ENCODE results near the gene ZNF821. TPM values are rescaled to one million over a fixed set of nuclear protein-coding genes. Genes with fewer than 3 reads are reported as not detected.

The ZNF821 gene
- total RNA-seq, 3 donors from 2014 or later (not counting 1 experiment from before 2014, with no cell fraction given) = 14.0 to 19.1 (median 18.2) TPM

DNA sequence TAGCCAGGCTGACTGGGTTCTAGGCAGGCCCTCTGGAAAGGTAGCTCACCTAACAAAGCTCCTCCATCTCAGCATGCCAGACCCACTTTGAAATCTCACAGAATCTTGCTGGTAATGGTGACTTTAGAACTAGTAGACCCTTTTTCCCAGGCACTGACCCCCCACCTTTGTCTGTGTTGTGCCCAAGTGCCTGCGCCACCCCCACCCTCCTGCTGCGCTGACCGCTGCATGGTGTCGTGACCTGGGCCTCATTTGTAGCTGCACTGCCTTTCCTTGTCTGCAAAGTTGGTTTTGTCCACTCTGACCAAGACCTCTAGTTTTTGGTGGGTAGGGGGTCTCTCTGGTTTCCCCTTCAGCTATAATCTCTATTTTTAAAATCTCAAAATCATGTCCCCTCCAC, 31.4 kb downstream of the ZNF821 start:
- Mint-ChIP-seq H3K4me1 (peaks cover 46 to 66% of the 10 kb centered on the region in 2 donors), H3K36me3 (peaks cover 7% of the 10 kb centered on the region), H3K27me3 (ENCODE audit: low read depth in 2 of 2) (no peaks in the 10 kb centered on the region), H3K9me3 (no peaks in the 10 kb centered on the region), H3K27ac (no peak overlapping the region), H3K4me3 (no peak overlapping the region)
- no peak for ATAC-seq
- no peak overlapping the region for H3K4me3 ChIP-seq (ENCODE audit: low read length)
- WGBS (ENCODE audit: insufficient coverage) = 98% methylated on average over 4 of the region's 4 CpGs
- no peak for DNase-seq
- peaks cover 25% of the 10 kb centered on the region for H3K4me1 ChIP-seq (ENCODE audit: control insufficient read depth, insufficient read depth, low read length)
- H3K36me3 ChIP-seq (ENCODE audit: control insufficient read depth, insufficient read depth, low read length) = peaks cover 45% of the 10 kb centered on the region
- TF ChIP-seq CTCF (IDR thresholded peaks at IDR 0.05) = no peak
- no peak overlapping the region for H3K27ac ChIP-seq (ENCODE audit: low read length)
- H3K9me3 ChIP-seq (ENCODE audit: control insufficient read depth, insufficient read depth, low read length) = no peaks in the 10 kb centered on the region
- intact Hi-C loops (cut with micrococcal nuclease) = no loop called here
- no peaks in the 10 kb centered on the region for H3K27me3 ChIP-seq (ENCODE audit: control insufficient read depth, insufficient read depth, low read length)

DNA sequence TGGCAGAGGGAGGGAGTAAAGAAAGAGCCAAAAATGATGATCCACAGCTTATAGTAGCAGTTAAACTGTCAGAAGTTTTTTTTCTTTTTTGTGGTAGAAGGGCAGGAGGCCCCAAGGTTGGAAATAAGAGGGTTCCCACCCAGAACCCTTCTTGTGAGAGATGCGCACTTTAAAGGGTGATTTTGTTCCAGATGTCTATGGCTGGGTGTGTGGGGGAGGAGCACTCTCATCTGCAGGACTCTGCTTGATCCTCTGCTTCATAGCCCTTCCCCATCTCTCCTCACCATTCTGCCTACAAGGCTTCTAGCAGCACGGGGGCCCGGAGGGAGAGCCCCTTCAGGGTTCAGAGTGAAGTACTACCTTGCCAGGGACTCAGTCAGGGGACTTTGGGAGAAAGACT, 31.8 kb downstream of the ZNF821 start:
- H3K27me3 Mint-ChIP-seq (ENCODE audit: low read depth in 2 of 2) = no peaks in the 10 kb centered on the region
- Histone ChIP-seq H3K36me3 (ENCODE audit: control insufficient read depth, insufficient read depth, low read length) (peaks cover 45% of the 10 kb centered on the region), H3K27me3 (ENCODE audit: control insufficient read depth, insufficient read depth, low read length) (no peaks in the 10 kb centered on the region), H3K27ac (ENCODE audit: low read length) (no peak overlapping the region), H3K4me3 (ENCODE audit: low read length) (no peak overlapping the region), H3K9me3 (ENCODE audit: control insufficient read depth, insufficient read depth, low read length) (no peaks in the 10 kb centered on the region), H3K4me1 (ENCODE audit: control insufficient read depth, insufficient read depth, low read length) (peaks cover 25% of the 10 kb centered on the region)
- no peak overlapping the region for H3K27ac Mint-ChIP-seq
- no peak for TF ChIP-seq CTCF (IDR thresholded peaks at IDR 0.05)
- ATAC-seq = no peak
- no peak overlapping the region for H3K4me3 Mint-ChIP-seq
- DNase-seq = no peak
- peaks cover 7% of the 10 kb centered on the region for H3K36me3 Mint-ChIP-seq
- intact Hi-C loops (cut with micrococcal nuclease) = no loop called here
- peaks cover 46 to 66% of the 10 kb centered on the region in 2 donors for H3K4me1 Mint-ChIP-seq
- no peaks in the 10 kb centered on the region for H3K9me3 Mint-ChIP-seq
- 77% methylated on average over 2 of the region's 3 CpGs for WGBS (ENCODE audit: insufficient coverage)

GRCh38 chr16:71851746-71852145, 32.2 kb downstream of the ZNF821 start:
- 94% methylated on average over 8 of the region's 8 CpGs for whole genome bisulfite sequencing (ENCODE audit: insufficient coverage)
- no peak overlapping the region for H3K4me3 ChIP-seq (ENCODE audit: low read length)
- no peak overlapping the region for H3K27ac ChIP-seq (ENCODE audit: low read length)
- H3K9me3 Mint-ChIP-seq = no peaks in the 10 kb centered on the region
- peaks cover 45% of the 10 kb centered on the region for H3K36me3 ChIP-seq (ENCODE audit: control insufficient read depth, insufficient read depth, low read length)
- H3K4me1 ChIP-seq (ENCODE audit: control insufficient read depth, insufficient read depth, low read length) = peaks cover 25% of the 10 kb centered on the region
- no peak overlapping the region for H3K27ac Mint-ChIP-seq
- no peak for TF ChIP-seq CTCF (IDR thresholded peaks at IDR 0.05)
- no peak for DNase-seq
- no peaks in the 10 kb centered on the region for H3K27me3 ChIP-seq (ENCODE audit: control insufficient read depth, insufficient read depth, low read length)
- intact Hi-C loops (cut with micrococcal nuclease) = no loop called here
- no peak for ATAC-seq
- peaks cover 7% of the 10 kb centered on the region for H3K36me3 Mint-ChIP-seq
- H3K27me3 Mint-ChIP-seq (ENCODE audit: low read depth in 2 of 2) = no peaks in the 10 kb centered on the region
- H3K9me3 ChIP-seq (ENCODE audit: control insufficient read depth, insufficient read depth, low read length) = no peaks in the 10 kb centered on the region
- peaks cover 46 to 66% of the 10 kb centered on the region in 2 donors for H3K4me1 Mint-ChIP-seq
- H3K4me3 Mint-ChIP-seq = no peak overlapping the region

- Histone ChIP-seq H3K27ac (ENCODE audit: low read length) (no peak overlapping the region), H3K4me3 (ENCODE audit: low read length) (no peak overlapping the region), H3K9me3 (ENCODE audit: control insufficient read depth, insufficient read depth, low read length) (no peaks in the 10 kb centered on the region), H3K4me1 (ENCODE audit: control insufficient read depth, insufficient read depth, low read length) (peaks cover 16% of the 10 kb centered on the region), H3K27me3 (ENCODE audit: control insufficient read depth, insufficient read depth, low read length) (no peaks in the 10 kb centered on the region), H3K36me3 (ENCODE audit: control insufficient read depth, insufficient read depth, low read length) (peaks cover 40% of the 10 kb centered on the region)
- Mint-ChIP-seq H3K9me3 (no peaks in the 10 kb centered on the region), H3K36me3 (peaks cover 7% of the 10 kb centered on the region), H3K4me3 (no peak overlapping the region), H3K27me3 (ENCODE audit: low read depth in 2 of 2) (no peaks in the 10 kb centered on the region), H3K27ac (peak overlapping the region; percentile 1 to 2), H3K4me1 (peaks cover 30 to 50% of the 10 kb centered on the region in 2 donors)
- DNase-seq = no peak
- TF ChIP-seq CTCF (IDR thresholded peaks at IDR 0.05) = no peak
- intact Hi-C loops (cut with micrococcal nuclease) = loop anchor here (5.0 kb wide), 2 partner anchors 34 to 49 kb away; partner anchors contain the start of genes IST1 and ZNF821
- no peak for ATAC-seq
- WGBS (ENCODE audit: insufficient coverage) = 88% methylated on average over 6 of the region's 6 CpGs
Measured at GRCh38 chr16:71848622-71849021, 35.4 kb downstream of the ZNF821 start.
